ENCODE data around the gene UPP2. TPM values are rescaled to one million over a fixed set of nuclear protein-coding genes. Genes with fewer than 3 reads are reported as not detected.

Gene UPP2
- total RNA-seq, 1 experiment from 2014 or later = not detected

- Histone ChIP-seq H3K18ac (ENCODE audit: insufficient read length, low read depth, low read length) (no peak overlapping the region), H3K4me2 (ENCODE audit: insufficient read depth, insufficient read length, low read length) (no peak overlapping the region), H3K9me3 (ENCODE audit: control insufficient read depth, low read depth, low read length) (no peaks in the 10 kb centered on the region), H4K5ac (ENCODE audit: insufficient read length, low read depth, low read length) (no peak overlapping the region), H3T11ph (ENCODE audit: low read length) (no peak overlapping the region), H3K14ac (ENCODE audit: insufficient read depth, low read length) (no peak overlapping the region), H2BK5ac (ENCODE audit: insufficient read length, low read length) (no peak overlapping the region), H3K56ac (ENCODE audit: insufficient read length, low read depth, low read length) (no peak overlapping the region), H3K79me2 (ENCODE audit: insufficient read depth, low read length) (no peaks in the 10 kb centered on the region), H3K23ac (ENCODE audit: insufficient read length, low read depth, low read length) (no peak overlapping the region), H3K27ac (ENCODE audit: insufficient read length, low read depth, low read length) (no peak overlapping the region), H2AFZ (ENCODE audit: low read length) (no peak overlapping the region), H4K20me1 (ENCODE audit: control insufficient read depth, insufficient read depth, insufficient read length) (no peaks in the 10 kb centered on the region), H3K4ac (ENCODE audit: low read depth, low read length) (no peak overlapping the region), H4K8ac (replicated peaks; ENCODE audit: insufficient read length, low read depth, low read length) (no peak overlapping the region), H3K23me2 (ENCODE audit: insufficient read length, low read depth, low read length, poor library complexity, severe bottlenecking) (no peaks in the 10 kb centered on the region), H2BK120ac (ENCODE audit: low read depth, low read length, poor library complexity, severe bottlenecking) (no peak overlapping the region), H2BK20ac (ENCODE audit: low read depth, low read length, poor library complexity, severe bottlenecking) (no peak overlapping the region), H3K27me3 (ENCODE audit: insufficient read depth, low read length) (no peaks in the 10 kb centered on the region), H4K91ac (ENCODE audit: insufficient read length, low read depth, low read length) (no peak overlapping the region), H3K9ac (ENCODE audit: extremely low read depth, insufficient read length, low read length) (no peak overlapping the region), H3K4me1 (ENCODE audit: insufficient read depth, low read length) (no peaks in the 10 kb centered on the region; the same call in 1 of the 2 replicates), H3K79me1 (ENCODE audit: insufficient read depth, low read depth, low read length, poor library complexity, severe bottlenecking) (no peaks in the 10 kb centered on the region), H2BK12ac (ENCODE audit: insufficient read length, low read depth, low read length) (no peak overlapping the region), H2AK5ac (ENCODE audit: insufficient read length, low read length) (no peak overlapping the region), H2BK15ac (ENCODE audit: low read depth, low read length) (no peak overlapping the region)
- no peaks in the 10 kb centered on the region for H3K36me3 Mint-ChIP-seq (ENCODE audit: insufficient read depth in 1 of 3, low read depth in 3 of 3)
- H3K27ac Mint-ChIP-seq = no peak overlapping the region
- DNase-seq = no peak
- H3K4me1 Mint-ChIP-seq = peaks cover 10 to 13% of the 10 kb centered on the region in 2 experiments
- no peaks in the 10 kb centered on the region for H3K9me3 Mint-ChIP-seq
- no peak for TF ChIP-seq CTCF (conservative IDR thresholded peaks at IDR 0.05)
- WGBS (ENCODE audit: extremely low coverage, insufficient read length, low lambda C conversion rate) = no CpG with 5 or more reads among the region's 1 CpG
- H3K4me3 Mint-ChIP-seq = no peak overlapping the region
- H3K27me3 Mint-ChIP-seq (ENCODE audit: low read depth) = no peaks in the 10 kb centered on the region
These were observed 770 bp downstream of the UPP2 start for GRCh38 chr2:158102446-158102845.
